ENCODE data around the gene GLI3.

Gene GLI3

GRCh38 chr7:41954976-41955375, 282.0 kb downstream of the GLI3 start:
- no peaks in the 10 kb centered on the region for H3K9me3 Mint-ChIP-seq
- no peaks in the 10 kb centered on the region for H3K36me3 Mint-ChIP-seq
- no peaks in the 10 kb centered on the region for H3K4me1 Mint-ChIP-seq
- peaks cover 20% of the 10 kb centered on the region for H3K27me3 Mint-ChIP-seq
- no peak overlapping the region for H3K4me3 Mint-ChIP-seq
- H3K27ac Mint-ChIP-seq: no peak overlapping the region

- H3K4me1 Mint-ChIP-seq: no peaks in the 10 kb centered on the region
- no peaks in the 10 kb centered on the region for H3K9me3 Mint-ChIP-seq
- H3K36me3 Mint-ChIP-seq: no peaks in the 10 kb centered on the region
- H3K4me3 Mint-ChIP-seq: no peak overlapping the region
- H3K27ac Mint-ChIP-seq: no peak overlapping the region
- peaks cover 3% of the 10 kb centered on the region for H3K27me3 Mint-ChIP-seq
Observed at GRCh38 chr7:41948503-41948902, 288.5 kb downstream of the GLI3 start.

- Mint-ChIP-seq H3K27ac (no peak overlapping the region), H3K4me3 (no peak overlapping the region)
Observed at GRCh38 chr7:41943094-41943577, 293.9 kb downstream of the GLI3 start.

GRCh38 chr7:41942468-41943093, 294.4 kb downstream of the GLI3 start:
- Mint-ChIP-seq H3K27me3 (peaks cover 21% of the 10 kb centered on the region), H3K27ac (no peak overlapping the region), H3K36me3 (no peaks in the 10 kb centered on the region)

More at GRCh38 chr7:41943094-41943577, 293.9 kb downstream of the GLI3 start:
- Mint-ChIP-seq H3K36me3 (no peaks in the 10 kb centered on the region), H3K9me3 (no peaks in the 10 kb centered on the region), H3K27me3 (peaks cover 21% of the 10 kb centered on the region), H3K4me1 (peaks cover 5% of the 10 kb centered on the region)

GRCh38 chr7:41940760-41941343, 296.2 kb downstream of the GLI3 start:
- no peak overlapping the region for H3K27ac Mint-ChIP-seq
- H3K9me3 Mint-ChIP-seq: no peaks in the 10 kb centered on the region
- H3K4me3 Mint-ChIP-seq: no peak overlapping the region
- peaks cover 19% of the 10 kb centered on the region for H3K27me3 Mint-ChIP-seq
- peaks cover 5% of the 10 kb centered on the region for H3K4me1 Mint-ChIP-seq
- no peaks in the 10 kb centered on the region for H3K36me3 Mint-ChIP-seq

More at GRCh38 chr7:41942468-41943093, 294.4 kb downstream of the GLI3 start:
- Mint-ChIP-seq H3K4me1 (peaks cover 5% of the 10 kb centered on the region), H3K4me3 (no peak overlapping the region), H3K9me3 (no peaks in the 10 kb centered on the region)

DNA sequence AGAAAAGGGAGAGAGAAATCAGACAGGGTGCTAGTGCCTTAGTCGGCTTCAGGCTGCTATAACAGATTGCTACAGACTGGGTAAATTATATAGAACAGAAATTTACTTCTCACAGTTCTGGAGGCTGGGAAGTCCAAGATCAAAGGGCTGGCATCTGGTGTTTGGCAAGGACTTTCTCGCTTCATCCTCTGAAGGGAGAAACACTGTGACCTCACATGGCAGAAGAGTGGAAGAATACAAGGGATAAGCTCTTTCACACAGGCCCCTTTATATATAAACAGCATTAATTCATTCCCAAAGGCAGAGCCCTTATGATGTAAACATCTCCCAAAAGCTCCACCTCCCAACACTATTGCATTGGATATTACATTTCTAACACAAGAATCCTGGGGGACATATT, 298.6 kb downstream of the GLI3 start:
- peaks cover 19% of the 10 kb centered on the region for H3K27me3 Mint-ChIP-seq
- H3K4me3 Mint-ChIP-seq: no peak overlapping the region
- H3K9me3 Mint-ChIP-seq: no peaks in the 10 kb centered on the region
- H3K27ac Mint-ChIP-seq: no peak overlapping the region
- peaks cover 5% of the 10 kb centered on the region for H3K4me1 Mint-ChIP-seq
- no peaks in the 10 kb centered on the region for H3K36me3 Mint-ChIP-seq

- H3K4me1 Mint-ChIP-seq: no peaks in the 10 kb centered on the region
- no peaks in the 10 kb centered on the region for H3K9me3 Mint-ChIP-seq
- H3K36me3 Mint-ChIP-seq: no peaks in the 10 kb centered on the region
- peaks cover 11% of the 10 kb centered on the region for H3K27me3 Mint-ChIP-seq
- no peak overlapping the region for H3K27ac Mint-ChIP-seq
- no peak overlapping the region for H3K4me3 Mint-ChIP-seq
Observed at GRCh38 chr7:41933427-41933826, 303.6 kb downstream of the GLI3 start.

- no peaks in the 10 kb centered on the region for H3K4me1 Mint-ChIP-seq
- H3K4me3 Mint-ChIP-seq: no peak overlapping the region
- H3K27me3 Mint-ChIP-seq: peaks cover 11% of the 10 kb centered on the region
- H3K36me3 Mint-ChIP-seq: no peaks in the 10 kb centered on the region
- no peak overlapping the region for H3K27ac Mint-ChIP-seq
- no peaks in the 10 kb centered on the region for H3K9me3 Mint-ChIP-seq
Observed at GRCh38 chr7:41931263-41931646, 305.8 kb downstream of the GLI3 start.

- Mint-ChIP-seq H3K27ac (no peak overlapping the region), H3K4me3 (no peak overlapping the region), H3K27me3 (peaks cover 9% of the 10 kb centered on the region), H3K4me1 (no peaks in the 10 kb centered on the region), H3K9me3 (no peaks in the 10 kb centered on the region), H3K36me3 (no peaks in the 10 kb centered on the region)
Observed at GRCh38 chr7:41930538-41931262, 306.3 kb downstream of the GLI3 start.

DNA sequence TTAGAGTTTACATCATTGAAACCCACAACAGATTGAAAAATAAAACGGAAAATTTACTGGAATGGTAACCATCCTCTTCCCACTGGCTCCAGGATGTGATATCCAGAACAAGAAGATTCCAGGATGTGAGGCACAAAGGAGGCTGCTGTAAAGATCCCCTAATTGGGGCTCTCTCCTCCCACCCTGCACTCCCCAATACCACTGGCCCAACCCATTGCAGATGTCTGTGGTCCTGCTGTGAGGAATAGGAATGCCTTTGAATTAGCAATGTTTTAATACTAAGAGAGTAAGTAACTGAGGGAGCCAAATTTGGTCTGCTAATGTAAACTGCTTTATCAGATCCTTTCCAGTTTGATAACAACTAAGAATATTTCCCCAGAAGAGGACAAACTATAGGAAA, 308.2 kb downstream of the GLI3 start:
- Mint-ChIP-seq H3K36me3 (no peaks in the 10 kb centered on the region), H3K27me3 (peaks cover 9% of the 10 kb centered on the region), H3K27ac (no peak overlapping the region)

GRCh38 chr7:41928166-41928565, 308.8 kb downstream of the GLI3 start:
- peaks cover 9% of the 10 kb centered on the region for H3K27me3 Mint-ChIP-seq
- no peak overlapping the region for H3K4me3 Mint-ChIP-seq
- no peak overlapping the region for H3K27ac Mint-ChIP-seq
- H3K36me3 Mint-ChIP-seq: no peaks in the 10 kb centered on the region
- H3K4me1 Mint-ChIP-seq: no peaks in the 10 kb centered on the region
- no peaks in the 10 kb centered on the region for H3K9me3 Mint-ChIP-seq

More for the DNA sequence above, 308.2 kb downstream of the GLI3 start:
- H3K9me3 Mint-ChIP-seq: no peaks in the 10 kb centered on the region
- H3K4me1 Mint-ChIP-seq: no peaks in the 10 kb centered on the region
- H3K4me3 Mint-ChIP-seq: no peak overlapping the region

GRCh38 chr7:41927380-41927779, 309.6 kb downstream of the GLI3 start:
- Mint-ChIP-seq H3K36me3 (no peaks in the 10 kb centered on the region), H3K9me3 (no peaks in the 10 kb centered on the region), H3K27ac (no peak overlapping the region), H3K4me3 (no peak overlapping the region), H3K27me3 (peaks cover 7% of the 10 kb centered on the region), H3K4me1 (no peaks in the 10 kb centered on the region)

- Mint-ChIP-seq H3K9me3 (no peaks in the 10 kb centered on the region), H3K4me1 (no peaks in the 10 kb centered on the region), H3K36me3 (no peaks in the 10 kb centered on the region), H3K27ac (no peak overlapping the region), H3K4me3 (no peak overlapping the region), H3K27me3 (peaks cover 7% of the 10 kb centered on the region)
Observed at GRCh38 chr7:41925946-41926345, 311.1 kb downstream of the GLI3 start.

GRCh38 chr7:41924796-41925195, 312.2 kb downstream of the GLI3 start:
- Mint-ChIP-seq H3K4me1 (no peaks in the 10 kb centered on the region), H3K36me3 (no peaks in the 10 kb centered on the region), H3K9me3 (no peaks in the 10 kb centered on the region), H3K27ac (no peak overlapping the region), H3K4me3 (no peak overlapping the region), H3K27me3 (peaks cover 14% of the 10 kb centered on the region)

DNA sequence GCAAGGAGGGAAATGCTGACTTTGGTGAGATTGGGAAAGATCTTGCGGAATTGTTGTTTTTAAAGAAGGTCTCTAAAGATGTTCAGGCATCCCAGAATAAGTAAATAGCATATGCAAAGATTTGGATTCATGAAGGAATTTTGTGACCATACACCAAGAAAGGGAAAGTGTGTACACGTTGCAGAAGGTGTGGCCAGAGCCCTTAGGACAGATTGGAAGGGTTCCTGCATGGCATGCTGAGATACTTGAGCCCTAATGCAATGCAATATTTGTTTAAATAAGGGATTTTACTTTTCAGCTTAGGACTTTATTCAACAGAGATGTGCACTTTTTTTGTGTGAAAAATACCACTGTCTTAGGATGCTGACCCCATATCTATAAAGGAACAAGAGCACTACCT, 314.6 kb downstream of the GLI3 start:
- peaks cover 10% of the 10 kb centered on the region for H3K27me3 Mint-ChIP-seq
- H3K4me3 Mint-ChIP-seq: no peak overlapping the region
- no peaks in the 10 kb centered on the region for H3K36me3 Mint-ChIP-seq
- H3K4me1 Mint-ChIP-seq: no peaks in the 10 kb centered on the region
- H3K27ac Mint-ChIP-seq: no peak overlapping the region
- H3K9me3 Mint-ChIP-seq: no peaks in the 10 kb centered on the region

DNA sequence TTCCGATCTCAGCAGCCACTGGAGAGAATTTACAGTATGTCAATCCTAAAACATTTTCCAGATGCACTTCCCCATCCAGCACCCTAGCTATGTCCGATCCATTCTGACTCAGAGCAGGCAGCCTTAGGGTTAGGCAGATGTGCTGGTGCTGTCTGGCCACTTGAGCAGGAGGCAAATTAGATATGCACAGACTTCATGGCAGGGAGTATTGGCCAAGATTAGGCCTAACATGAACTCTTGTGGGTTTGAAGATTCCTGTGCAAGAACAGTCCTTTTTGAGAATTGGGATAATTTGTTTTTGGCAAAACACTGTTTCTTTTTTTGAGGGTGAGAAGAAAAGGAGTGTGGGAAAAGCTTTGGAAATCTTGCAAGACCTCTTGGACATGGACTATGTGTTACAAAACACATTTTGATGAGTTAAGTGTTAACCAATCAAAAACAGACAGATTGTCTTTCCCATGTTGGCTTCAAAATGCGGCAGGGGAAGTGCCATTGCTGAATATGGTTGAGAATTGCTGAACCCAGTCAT, 315.5 kb downstream of the GLI3 start:
- Mint-ChIP-seq H3K36me3 (no peaks in the 10 kb centered on the region), H3K4me1 (no peaks in the 10 kb centered on the region), H3K4me3 (no peak overlapping the region), H3K27me3 (peaks cover 10% of the 10 kb centered on the region), H3K9me3 (no peaks in the 10 kb centered on the region), H3K27ac (no peak overlapping the region)

Measured in activated naive CD4-positive, alpha-beta T cell treated with anti-CD3 and anti-CD28 coated beads, Interleukin-2, amount 50 U/mL, for 24 hours (primary cell).